NCI-H1694 treated with DMSO at 0.1 percent for 48 hours (cell line): ENCODE data around the gene PRM2.

Experiments
- DNase-seq: peaks from one replicate; lab custom pipeline; 2025; lab: John Stamatoyannopoulos, UW

Gene PRM2, protein sequence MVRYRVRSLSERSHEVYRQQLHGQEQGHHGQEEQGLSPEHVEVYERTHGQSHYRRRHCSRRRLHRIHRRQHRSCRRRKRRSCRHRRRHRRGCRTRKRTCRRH

DNA sequence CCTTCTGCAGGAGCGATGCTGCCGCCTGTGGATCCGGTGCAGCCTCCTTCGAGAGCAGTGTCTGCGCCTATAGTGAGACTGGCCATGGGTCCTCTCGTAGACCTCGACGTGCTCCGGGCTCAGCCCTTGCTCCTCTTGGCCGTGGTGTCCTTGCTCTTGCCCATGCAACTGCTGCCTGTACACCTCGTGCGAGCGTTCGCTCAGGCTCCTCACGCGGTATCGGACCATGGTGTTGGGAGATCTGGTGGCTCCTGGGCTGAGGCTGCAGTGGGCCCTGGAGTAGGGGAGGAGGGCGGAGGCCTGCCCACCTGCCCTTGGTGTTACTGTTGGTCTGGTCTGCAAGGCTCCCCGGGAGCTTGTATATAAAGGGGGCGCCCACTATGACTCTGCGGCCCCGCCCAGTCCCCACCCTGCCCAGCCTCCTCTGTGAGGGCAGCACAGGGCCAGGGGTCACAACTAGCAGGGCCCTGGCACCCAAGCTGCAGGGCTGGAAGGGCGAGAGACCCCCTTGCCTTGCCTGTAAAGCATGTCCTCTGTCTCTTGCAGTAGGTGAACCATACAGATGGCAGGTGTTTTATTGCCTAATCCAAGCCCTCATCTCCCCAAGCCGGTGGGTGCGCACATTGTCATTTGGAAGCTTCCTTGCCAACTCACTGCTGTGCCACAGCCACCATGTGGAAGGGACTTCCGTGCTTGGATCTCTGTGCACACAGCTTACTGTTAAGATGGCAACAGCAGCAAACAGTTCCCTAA is at the start of gene PRM2:
Gene PRM2 (minus strand): TSS at position 338 of the 753 bp plus-strand sequence. CDS start 110 bp downstream, at position 228.
- no peak for DNase-seq

DNA sequence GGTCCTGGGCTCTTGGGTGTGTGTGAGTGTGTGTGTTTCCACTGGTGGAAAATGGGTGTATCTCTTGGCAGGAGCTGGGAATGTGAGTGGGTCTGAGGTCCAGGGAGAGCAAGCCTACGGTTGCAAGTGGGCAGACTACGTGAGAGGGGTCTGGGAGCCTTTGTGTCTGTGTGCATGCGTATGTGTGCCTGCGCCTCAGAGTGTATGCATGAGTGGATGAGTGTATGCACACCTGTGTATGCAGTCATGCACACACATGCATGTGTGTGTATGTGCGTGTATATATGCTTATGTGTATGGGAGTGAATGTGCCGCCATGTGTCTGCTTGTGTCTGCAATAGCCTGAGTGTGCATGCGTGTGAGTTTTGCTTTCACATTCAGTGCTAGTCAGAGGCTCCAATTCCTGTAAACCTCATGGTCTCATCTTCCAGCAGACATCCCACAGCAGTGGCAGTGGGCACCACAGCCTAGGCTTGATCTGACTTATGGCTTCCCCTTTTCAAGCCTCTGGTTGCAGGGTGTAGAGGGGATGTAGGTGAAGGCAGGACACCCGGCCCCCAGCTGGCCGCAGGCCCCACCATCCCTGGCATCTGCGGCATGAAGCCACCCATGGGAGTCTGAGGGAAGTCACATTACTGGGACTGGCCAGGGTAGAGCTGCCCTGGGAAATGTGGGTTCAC is 49.3 kb upstream of the PRM2 start:
- no peak for DNase-seq

DNA sequence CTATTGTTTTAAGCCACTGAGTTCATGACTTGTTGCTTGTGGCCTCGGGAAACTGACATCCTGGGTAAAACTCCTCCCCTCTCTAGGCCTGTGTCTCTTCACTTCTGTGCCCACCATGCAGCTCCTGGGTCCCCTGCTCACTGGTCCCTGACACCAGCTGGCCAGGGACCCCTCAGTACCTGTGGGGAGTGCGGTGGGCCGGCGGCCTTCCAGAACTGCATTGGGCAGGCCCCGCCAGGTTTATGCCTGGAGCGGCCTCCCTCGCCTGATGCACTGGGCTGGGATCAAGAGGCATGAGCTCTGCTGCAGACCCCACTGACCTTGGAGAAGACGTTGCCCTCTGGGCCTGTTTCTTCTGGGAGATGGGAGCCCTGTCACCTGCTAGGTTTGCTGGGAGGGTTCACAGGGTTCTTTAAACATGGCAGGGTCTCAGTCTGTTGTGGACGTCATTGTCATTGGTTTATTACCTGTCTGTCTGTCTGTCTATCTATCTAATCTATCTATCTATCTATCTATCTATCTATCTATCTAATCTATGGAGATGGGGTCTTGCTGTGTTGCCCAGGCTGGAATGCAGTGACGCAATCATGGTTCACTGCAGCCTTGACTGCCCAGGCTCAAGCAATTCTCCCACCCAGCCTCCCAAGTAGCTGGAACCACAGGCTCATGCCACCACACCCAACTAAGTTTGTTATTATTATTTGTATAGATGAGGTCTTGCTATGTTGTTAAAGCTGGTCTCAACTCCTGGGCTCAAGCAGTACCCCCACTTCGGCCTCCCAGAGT is 47.5 kb upstream of the PRM2 start:
- no peak for DNase-seq

DNA sequence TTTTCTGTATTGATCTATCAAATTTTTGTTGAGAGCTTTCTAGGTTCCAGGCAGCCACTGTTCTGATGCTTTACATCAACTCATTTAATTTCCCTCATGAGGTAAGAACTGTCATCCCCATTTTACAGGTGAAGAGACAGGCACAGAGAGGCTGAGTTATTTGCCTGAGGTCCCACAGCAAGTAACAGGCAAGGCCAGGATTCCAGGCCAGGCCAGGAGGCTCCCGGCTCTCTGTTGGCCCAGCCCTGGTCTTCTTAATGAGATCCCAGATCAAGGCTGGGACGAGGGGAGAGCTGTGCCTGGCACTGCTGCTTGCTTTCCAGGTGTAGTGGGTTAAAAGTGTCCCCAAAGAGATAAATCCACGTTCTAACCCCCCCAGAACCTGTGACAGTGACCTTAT is 46.5 kb upstream of the PRM2 start:
- no peak for DNase-seq

DNA sequence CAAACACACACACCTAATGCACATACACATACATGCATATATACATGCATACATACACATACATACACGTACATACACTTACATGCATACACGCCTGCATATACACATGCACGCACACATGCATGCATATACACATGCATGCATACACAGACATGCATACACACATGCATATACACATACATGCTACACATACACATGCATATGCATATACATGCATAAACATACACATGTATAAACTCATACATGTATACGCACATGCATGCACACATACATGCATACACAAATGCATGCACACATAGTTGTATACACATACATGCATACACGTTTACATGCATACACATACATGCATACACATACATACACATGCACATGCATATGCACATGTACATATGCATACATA is 45.4 kb upstream of the PRM2 start:
- no peak for DNase-seq

DNA sequence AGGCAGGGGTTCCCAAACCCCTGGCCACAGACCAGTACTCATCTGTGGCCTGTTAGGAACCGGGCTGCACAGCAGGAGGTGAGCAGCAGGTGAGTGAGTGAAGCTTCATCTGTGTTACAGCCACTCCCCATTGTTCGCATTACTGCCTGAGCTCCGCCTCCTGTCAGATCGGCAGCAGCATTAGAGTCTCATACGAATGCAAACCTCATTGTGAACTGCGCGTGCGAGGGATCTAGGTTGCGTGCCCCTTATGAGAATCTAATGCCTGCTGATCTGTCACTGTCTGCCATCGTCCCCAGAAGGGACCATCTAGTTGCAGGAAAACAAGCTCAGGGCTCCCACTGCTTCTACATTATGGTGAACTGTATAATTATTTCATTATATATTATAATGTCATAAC is 43.9 kb upstream of the PRM2 start:
- DNase-seq = no peak

DNA sequence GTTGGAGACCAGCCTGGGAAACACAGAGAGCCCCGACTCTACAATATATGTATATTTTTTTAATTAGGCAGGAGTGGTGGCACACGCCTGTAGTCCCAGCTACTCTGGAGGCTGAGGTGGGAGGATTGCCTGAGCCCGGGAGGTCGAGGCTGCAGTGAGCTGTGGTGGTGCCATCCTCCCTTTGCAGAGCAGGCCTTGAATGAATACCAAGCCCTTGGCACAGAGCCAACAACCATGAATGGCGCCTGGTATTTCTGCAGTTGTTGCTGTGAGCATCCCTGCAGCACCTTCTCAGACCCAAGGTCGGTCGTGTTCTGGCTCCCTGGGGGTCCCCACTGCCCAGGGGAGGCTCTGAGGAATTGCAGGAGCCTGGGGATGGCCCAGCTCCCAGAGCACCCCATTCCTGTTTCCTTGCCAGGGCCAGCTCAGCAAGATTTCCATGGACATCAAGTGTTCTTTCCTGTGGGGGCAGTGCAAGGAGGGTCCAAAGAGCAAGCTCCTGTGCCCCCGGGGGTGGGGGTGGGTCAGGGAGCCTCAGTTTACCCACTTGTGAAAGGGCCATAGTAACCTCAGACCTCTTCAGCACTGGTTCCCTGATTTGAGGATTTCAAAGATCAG is 43.4 kb upstream of the PRM2 start:
- DNase-seq = no peak

DNA sequence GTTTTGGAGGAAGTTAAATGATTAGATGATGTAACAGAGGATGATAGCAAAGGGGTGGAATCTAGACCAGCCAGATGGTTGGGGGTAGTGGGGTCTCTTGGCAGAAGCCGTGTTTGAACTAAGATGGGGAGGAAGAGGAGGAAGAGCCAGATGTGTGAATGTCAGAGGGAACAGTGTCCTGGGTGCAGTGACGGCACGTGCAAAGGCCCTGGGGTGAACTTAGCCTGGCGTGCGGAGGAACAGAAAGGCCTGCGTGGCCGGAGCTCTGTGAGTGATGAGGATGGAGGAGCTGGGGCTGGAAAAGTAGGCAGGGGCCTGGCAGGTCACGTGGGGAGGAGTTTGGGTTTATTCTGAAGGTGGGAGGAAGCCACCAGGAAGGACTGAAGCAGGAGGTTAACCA is 42.5 kb upstream of the PRM2 start:
- no peak for DNase-seq

DNA sequence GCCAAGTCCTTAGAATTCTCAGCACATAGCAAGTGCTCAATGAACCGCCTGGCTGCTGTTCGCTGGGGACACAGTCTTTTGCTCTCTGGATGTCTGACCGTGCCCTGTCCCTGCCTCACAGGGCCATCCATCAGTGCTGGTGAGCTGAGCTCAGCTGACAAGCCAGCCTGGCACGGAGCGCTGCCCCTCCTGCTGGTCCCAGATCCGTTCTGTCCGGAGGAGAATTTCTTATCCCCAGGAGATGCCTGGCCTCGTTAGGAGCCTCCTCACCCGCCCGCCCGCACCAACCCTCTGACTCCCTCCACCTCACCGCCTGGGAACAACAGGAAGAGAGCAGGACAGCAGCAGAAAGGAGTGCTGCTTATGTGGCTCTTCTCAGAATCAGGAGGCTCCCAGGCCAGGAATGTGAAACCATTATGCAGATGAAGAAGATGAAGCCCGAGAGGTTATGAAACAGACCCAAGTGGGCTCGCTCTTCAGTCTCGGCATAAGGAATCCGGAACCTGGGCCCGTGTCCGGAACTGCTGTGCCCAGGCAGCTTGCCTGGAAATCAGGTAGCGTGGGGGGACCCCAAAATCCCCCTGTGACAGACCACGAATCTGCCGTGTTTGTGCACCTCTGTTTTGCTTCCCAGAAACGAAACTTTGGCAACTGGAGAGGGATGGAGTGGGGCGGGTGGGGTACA is 40.2 kb upstream of the PRM2 start:
- DNase-seq = no peak

DNA sequence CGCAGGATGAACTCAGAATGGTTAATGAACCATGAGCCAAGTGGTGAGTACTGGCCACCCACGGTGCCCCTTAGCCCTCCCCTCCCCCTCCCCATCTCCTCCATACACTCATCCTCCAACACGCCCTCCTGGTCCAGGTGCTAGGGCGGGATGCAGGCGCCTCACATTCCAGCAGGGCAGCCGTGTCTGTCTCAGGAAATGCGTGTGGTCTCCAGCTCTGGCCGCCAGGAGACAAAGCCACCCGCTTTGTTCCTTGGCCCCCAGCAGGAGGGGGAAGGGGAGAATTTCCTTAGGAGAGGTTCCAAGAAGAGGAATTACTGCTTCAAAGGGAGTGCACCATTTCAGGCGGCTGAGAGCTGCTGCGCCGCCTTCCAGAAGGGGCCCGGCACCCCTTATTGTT is 39.2 kb upstream of the PRM2 start:
- DNase-seq = no peak

DNA sequence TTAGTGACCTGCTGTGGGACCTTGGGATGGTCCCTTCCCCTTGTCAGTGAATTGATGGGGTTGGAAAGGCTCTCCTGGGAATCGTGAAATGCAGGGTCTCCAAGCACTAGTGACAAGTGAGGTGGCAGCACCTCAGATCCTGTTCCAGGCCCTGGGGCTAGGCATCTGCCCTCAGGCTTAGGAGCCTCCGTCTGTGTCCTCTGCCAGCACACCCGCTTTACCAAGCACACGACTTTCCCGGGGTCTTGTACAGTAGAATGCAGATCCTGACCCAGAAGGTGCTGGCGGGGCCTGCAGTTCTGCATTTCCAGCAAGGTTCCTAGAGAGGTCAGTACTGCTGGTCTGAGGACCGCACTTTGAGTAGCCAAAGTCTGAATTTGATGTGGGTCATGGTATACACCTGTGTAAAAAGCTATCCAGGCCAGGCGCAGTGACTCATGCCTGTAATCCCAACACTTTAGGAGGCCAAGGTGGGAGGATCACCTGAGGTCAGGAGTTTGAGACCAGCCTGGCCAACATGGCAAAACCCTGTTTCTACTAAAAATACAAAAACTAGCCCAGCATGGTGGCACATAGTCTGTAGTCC is 38.1 kb upstream of the PRM2 start:
- no peak for DNase-seq

DNA sequence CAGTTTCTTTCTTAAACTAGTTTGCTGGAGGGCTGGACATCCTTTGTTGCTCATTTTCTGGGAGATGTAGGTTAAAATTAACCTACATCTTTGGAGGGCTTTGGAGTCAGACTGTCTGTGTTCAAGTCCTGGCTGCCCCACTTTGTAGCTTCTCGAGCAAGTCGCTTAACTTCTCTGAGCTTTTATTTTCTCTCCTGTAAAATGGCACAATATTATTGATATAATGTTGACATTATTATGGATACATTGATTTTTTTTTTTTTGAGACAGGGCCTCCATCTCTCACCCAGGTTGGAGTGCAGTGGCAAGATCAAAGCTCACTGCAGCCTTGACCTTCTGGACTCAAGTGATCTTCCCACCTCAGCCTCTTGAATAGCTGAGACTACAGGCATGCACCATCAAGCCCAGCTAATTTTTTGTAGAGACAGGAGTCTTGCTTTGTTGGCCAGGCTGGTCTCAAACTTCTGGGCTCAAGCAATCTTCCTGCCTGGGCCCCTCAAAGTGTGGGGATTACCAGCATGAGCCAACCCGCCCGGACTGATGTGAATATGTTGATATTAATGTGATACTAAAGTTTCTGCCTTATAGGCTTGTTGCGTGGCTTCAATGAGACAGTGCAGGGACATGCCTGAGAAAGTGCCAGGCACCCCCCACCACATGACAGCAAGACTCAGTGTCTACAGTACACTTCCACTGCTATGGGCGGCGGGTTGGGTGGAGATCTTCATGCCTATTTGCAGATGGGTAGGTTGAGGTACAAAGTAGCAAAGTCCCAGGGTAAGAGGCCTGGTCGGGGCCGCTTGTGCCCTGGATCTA is 37.4 kb upstream of the PRM2 start:
- DNase-seq = no peak

DNA sequence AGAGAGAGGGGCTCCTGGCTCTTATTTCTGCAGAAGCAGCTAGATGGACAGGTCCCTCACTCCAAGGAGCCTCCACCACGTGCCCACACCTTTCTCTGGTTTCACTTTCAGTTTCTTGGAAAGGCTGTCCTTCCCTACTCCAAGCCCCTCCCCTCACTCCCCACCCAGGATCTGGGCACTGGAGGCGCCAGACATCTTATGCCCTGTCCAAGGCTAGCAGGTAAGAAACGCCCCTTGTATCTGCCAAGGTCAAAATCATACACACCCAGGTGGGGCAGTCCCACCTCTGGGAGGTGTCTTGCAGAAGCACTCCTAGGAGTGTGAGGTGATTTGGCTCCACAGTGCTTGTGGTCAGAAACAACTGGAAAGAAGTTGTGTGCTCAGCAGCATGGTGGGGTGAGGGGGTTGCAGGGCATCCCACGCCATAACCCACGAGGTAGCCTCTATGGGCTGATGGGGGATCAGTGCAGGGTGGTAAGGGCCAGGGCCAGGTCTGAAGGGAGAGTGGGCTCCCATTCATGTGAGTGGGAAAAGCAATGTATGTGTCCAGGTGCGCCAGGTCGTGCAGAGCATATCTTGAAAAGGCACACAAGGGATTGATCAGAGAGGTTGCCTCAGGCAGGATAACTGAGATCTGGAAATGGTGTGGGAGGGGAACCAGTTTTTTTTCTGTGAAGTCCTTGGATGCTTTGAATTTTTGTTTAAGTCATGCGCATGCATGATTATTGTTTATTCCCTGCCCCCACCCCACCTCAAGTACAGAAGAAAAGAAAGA is 36.6 kb upstream of the PRM2 start:
- DNase-seq = no peak

DNA sequence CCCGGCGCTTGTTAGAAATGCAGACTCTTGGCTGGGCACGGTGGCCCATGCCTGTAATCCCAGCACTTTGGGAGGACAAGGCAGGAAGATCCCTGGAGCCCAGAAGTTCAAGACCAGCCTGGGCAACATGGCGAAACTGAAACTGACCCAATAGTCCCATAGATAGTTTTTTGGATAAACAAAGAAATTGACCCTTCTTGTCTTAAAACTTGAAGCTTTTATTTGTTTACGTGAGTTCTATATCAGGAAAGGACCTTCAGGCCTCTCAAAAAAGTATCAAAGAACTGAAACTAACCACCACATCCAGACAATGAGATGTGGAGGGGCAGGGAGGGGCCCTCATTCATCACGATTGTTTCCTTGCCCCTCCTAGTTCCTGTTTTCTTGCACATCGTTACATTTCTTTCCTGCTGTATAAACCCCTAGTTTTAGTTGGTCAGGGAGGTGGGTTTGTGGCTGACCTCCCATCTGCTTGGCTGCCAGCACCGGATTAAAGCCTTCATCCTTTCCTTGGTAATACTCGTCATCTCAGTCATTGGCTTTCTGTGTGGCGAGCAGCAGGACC is 34.8 kb upstream of the PRM2 start:
- DNase-seq = no peak

DNA sequence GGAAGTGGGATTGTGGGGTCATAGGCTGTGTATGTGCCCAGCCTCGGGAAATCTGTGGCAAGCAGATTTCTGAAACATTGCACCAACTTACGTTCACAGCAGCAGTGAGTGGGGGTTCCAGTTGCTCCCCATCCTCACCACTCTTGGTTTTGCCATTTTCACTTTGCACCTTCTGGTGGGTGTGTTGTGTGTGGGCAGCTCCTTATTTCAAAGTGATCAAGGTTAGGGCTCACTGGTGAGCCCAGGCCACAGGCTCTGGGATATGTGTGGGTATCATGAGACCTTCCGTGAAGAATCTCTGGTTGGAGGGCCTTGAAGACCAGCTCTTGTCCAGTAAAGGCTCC is 34.3 kb upstream of the PRM2 start:
- no peak for DNase-seq

DNA sequence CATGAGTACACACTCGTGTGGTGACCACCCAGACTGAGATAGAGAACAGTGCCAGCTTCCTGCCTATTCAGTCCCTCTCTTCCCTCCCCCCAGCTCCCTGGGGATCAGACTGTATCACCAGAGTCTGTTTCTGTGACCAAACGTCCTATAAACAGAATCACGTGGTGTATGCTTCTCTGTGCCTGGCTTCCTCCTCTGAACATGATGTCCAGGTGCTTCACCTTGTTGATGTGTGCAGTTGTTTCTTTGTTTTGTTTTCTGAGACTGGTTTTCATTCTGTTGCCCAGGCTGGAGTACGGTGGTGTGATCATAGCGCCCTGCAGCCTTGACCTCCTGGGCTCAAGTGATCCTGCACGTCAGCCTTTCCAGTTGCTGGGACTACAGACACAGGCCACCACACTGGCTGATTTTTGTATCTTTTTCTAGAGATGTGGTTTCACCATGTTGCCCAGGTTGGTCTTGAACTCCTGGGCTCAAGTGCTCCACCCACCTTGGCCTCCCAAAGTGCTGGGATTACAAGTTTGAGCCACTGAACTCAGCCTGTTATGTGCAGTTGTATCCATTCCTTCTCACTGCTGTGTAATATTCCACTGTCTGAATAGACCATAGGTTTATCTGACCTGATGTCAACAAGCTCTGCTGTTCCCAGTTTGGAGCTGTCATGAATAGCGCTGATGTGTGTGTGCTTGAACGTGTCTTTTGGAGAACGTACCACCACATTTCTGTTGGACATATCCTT is 33.8 kb upstream of the PRM2 start:
- no peak for DNase-seq

DNA sequence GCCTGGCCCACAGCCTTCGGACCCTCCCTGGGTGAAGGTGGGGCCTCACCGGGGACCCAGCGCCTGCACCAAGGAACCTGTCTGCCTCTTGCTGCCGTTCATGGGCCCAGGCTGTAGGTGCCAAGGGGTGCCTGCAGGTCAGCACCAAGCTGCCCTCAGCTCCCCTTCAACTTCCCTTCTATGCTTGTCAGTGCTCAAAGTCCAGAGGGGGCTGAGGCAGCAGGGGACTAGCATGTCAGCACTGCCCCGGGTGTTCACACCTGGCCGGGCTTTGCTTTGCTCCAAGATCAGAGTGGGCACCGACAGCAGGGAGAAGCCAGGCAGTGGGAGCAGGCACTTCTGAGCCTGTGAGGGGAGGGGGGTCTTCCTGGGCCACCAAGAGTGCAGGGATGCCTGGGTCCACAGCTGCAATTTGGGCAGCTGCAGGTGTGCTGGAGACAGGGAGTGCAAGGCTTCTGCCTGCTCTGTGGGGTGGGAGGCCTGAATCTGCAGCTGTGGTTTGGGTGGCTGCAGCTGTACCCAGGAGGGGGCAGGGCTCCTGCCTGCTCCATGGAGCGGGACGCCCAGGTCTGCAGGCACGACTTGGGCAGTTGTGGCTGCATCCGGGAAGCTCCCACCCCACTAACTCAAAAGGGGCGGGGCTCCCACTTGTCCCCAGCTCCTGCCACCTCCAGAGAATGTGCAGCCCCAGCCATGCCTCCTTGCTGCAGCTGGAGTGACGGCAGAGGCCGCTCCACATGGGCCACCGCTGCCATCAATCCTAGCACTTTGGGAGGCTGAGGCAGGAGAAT is 32.4 kb upstream of the PRM2 start:
- no peak for DNase-seq
